T-cell (primary cell): ENCODE results near the gene MB. TPM values are rescaled to one million over a fixed set of nuclear protein-coding genes. Genes with fewer than 3 reads are reported as not detected.
"Not testable (repeated sequence)": the region's sequence is repeated elsewhere in the genome, so short reads cannot be mapped to it uniquely, and the experiment has no call there.

Experiments used
- ATAC-seq, 4 experiments: fragments of 200-7000 bp in 3 of 4; fragments of 150-1000 bp in 1 of 4; cut with Tn5 transposase; replicated peaks in 1 of 4; 1 replicate in 3 of 4; 2 replicates in 1 of 4; pipeline ENCODE4 v1.10.0; 2021; ENCODE audit warnings: moderate library complexity in 3 of 4, mild to moderate bottlenecking in 2 of 4, moderate number of reproducible peaks in 1 of 4
- CTCF ChIA-PET, 2 donors: fragments of 300-600 bp; sonication (Branson Sonifier 250); formaldehyde crosslinking; loops; one replicate each; lab custom pipeline; 2022; ENCODE audit warnings: antibody characterized with exemption in 2 of 2; lab: Charles Lee
- POLR2A ChIA-PET, 2 donors: fragments of 300-600 bp; sonication (Branson Sonifier 250); formaldehyde crosslinking; loops; one replicate each; lab custom pipeline; 2022; ENCODE audit warnings: antibody characterized with exemption in 2 of 2; lab: Charles Lee
- DNase-seq, 35 experiments: peaks; one replicate each; pipeline versions ENCODE4 v3.0.0 to v3.0.0-alpha.2; 2013 to 2023
- H3K27ac ChIP-seq: one replicate; pipeline ENCODE4 v1.5.1; 2013; ENCODE audit warnings: low read length
- H3K27me3 ChIP-seq, 2 experiments: replicated peaks in 1 of 2; 1 replicate in 1 of 2; 2 replicates in 1 of 2; pipeline versions ENCODE4 v1.6.1 to v1.7.0; 2013; ENCODE audit warnings: low read length in 1 of 2, mixed read lengths in 1 of 2; ENCODE audit not compliant: control insufficient read depth in 2 of 2, insufficient read depth in 2 of 2; ENCODE audit errors: extremely low read depth in 1 of 2
- H3K36me3 ChIP-seq, 2 donors: 1 replicate in 1 of 2; 2 replicates in 1 of 2; pipeline versions ENCODE4 v1.6.1 to v1.7.0; 2013; ENCODE audit warnings: low read length in 1 of 2; ENCODE audit not compliant: control insufficient read depth in 2 of 2, insufficient read depth in 1 of 2; ENCODE audit errors: extremely low read depth in 1 of 2
- H3K4me1 ChIP-seq, 2 experiments: 1 replicate in 1 of 2; 2 replicates in 1 of 2; pipeline versions ENCODE4 v1.6.1 to v1.7.0; 2013; ENCODE audit warnings: low read length in 2 of 2, mixed read lengths in 1 of 2; ENCODE audit not compliant: insufficient read depth in 2 of 2, control insufficient read depth in 1 of 2; ENCODE audit errors: extremely low read depth in 1 of 2
- H3K4me3 ChIP-seq, 2 donors: 1 replicate in 1 of 2; 2 replicates in 1 of 2; pipeline versions ENCODE4 v1.5.1 to v1.7.0; 2013; ENCODE audit warnings: mild to moderate bottlenecking in 2 of 2, low read length in 1 of 2, moderate library complexity in 1 of 2; ENCODE audit not compliant: control insufficient read depth in 1 of 2; ENCODE audit errors: extremely low read depth in 1 of 2
- H3K9me3 ChIP-seq: 2 replicates; pipeline ENCODE4 v1.7.0; 2013
- H3K27ac Mint-ChIP-seq, 2 donors: one replicate each; pipeline ENCODE4 v1.8.0; 2020 to 2021; ENCODE audit warnings: mild to moderate bottlenecking in 2 of 2, mixed read lengths in 2 of 2
- H3K27me3 Mint-ChIP-seq, 2 donors: one replicate each; pipeline ENCODE4 v1.8.0; 2021 to 2022; ENCODE audit warnings: mixed read lengths in 2 of 2
- H3K36me3 Mint-ChIP-seq: one replicate; pipeline ENCODE4 v1.8.0; 2021; ENCODE audit warnings: mixed read lengths
- H3K4me1 Mint-ChIP-seq, 3 donors: one replicate each; pipeline ENCODE4 v1.8.0; 2020 to 2022; ENCODE audit warnings: mixed read lengths in 3 of 3, mild to moderate bottlenecking in 1 of 3
- H3K4me3 Mint-ChIP-seq, 3 donors: one replicate each; pipeline ENCODE4 v1.8.0; 2020 to 2022; ENCODE audit warnings: mild to moderate bottlenecking in 3 of 3, mixed read lengths in 3 of 3, moderate library complexity in 3 of 3
- H3K9me3 Mint-ChIP-seq, 3 donors: one replicate each; pipeline ENCODE4 v1.8.0; 2020 to 2022; ENCODE audit warnings: mixed read lengths in 3 of 3
- WGBS: methylation state at CpG from one replicate; pipeline ENCODE4 v1.1.5; 2013; ENCODE audit warnings: missing lambda C conversion rate; ENCODE audit not compliant: insufficient coverage; 5-methylcytosine and 5-hydroxymethylcytosine counted together
- total RNA-seq, 35 experiments: library from RNA in 6 of 35; stranded (reverse) in 6 of 35; fragments of 120-200 nt in 1 of 35; gene quantifications; one replicate each; pipeline versions ENCODE4 v1.2.1 to v1.2.4 and lab custom pipeline; 2013 to 2026

The MB gene
- total RNA-seq, 5 donors from 2014 or later (not counting 1 experiment from before 2014, with no cell fraction given), result not detected

GRCh38 chr22:35623885-35624284, 6.8 kb upstream of the MB start:
- peaks cover 0 to 17% of the 10 kb centered on the region in 2 experiments for H3K27me3 ChIP-seq
- H3K27ac ChIP-seq, H3K4me3 ChIP-seq, H3K36me3 ChIP-seq, H3K9me3 Mint-ChIP-seq, ATAC-seq, DNase-seq, CTCF ChIA-PET, H3K9me3 ChIP-seq, H3K27ac Mint-ChIP-seq, H3K36me3 Mint-ChIP-seq, H3K4me3 Mint-ChIP-seq, POLR2A ChIA-PET: not testable (repeated sequence)
- peaks cover 12 to 18% (median 15%) of the 10 kb centered on the region in 3 donors for H3K4me1 Mint-ChIP-seq
- WGBS, result 100% methylated on average over 2 of the region's 5 CpGs
- H3K4me1 ChIP-seq, result peaks cover 0 to 16% of the 10 kb centered on the region in 2 experiments
- H3K27me3 Mint-ChIP-seq, result peaks cover 9 to 15% of the 10 kb centered on the region in 2 donors

DNA sequence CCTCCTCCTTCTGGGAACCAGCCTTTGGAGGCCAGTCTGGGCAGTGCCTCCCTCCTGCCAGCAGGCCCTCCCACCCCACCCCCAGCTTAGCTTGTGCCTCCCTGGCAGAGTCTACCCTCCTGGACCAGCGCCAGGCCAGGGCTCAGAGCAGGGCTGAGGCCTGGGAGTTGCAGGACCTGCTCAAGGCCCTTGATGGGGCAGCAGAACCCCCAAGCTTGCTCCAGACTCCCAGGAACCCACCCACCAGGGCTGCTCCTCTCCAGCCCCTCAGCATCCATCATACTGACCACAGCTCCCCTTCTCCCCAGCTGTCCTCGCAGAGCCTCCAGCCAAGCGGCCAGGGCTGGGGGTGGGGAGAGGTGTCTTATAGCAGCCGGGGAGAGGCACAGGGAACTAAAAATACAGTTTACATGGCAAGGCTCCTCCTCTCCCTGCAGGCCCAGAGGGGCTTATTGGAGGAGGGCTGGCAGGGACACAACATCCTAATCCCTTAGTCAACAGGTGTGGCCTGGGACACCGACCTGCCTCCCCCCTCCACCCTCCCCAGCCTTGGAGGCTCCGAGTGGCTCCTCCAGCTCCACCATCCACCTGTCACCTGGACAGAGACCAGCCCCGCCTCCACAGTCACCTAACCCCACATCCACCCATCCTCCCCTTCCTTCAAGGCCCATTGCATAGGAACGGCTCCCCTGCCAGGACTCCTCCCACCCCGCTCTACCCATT, 5.2 kb upstream of the MB start:
- no peak overlapping the region for H3K4me3 ChIP-seq
- no peaks in the 10 kb centered on the region for H3K9me3 Mint-ChIP-seq

GRCh38 chr22:35621451-35621850, 4.3 kb upstream of the MB start:
- ATAC-seq, result no peak
- CTCF ChIA-PET, result interaction anchor here (0.6 to 0.7 kb wide), 2 partner anchors 237 to 302 kb away, joined by 3 read pairs; no protein-coding TSS in a partner anchor
- WGBS, result 85% methylated on average over 6 of the region's 6 CpGs

More for the DNA sequence above, 5.2 kb upstream of the MB start:
- Mint-ChIP-seq H3K27me3 (peaks cover 9 to 15% of the 10 kb centered on the region in 2 donors), H3K27ac (no peak overlapping the region), H3K4me3 (no peak overlapping the region), H3K4me1 (peaks cover 6 to 12% (median 8%) of the 10 kb centered on the region in 3 donors), H3K36me3 (no peaks in the 10 kb centered on the region)
- Histone ChIP-seq H3K36me3 (no peaks in the 10 kb centered on the region), H3K27me3 (peaks cover 0 to 19% of the 10 kb centered on the region in 2 experiments), H3K9me3 (no peaks in the 10 kb centered on the region), H3K4me1 (peaks cover 0 to 10% of the 10 kb centered on the region in 2 experiments), H3K27ac (no peak overlapping the region)
- ATAC-seq (no peak), DNase-seq (no peak)
- ChIA-PET POLR2A (no interaction called here), CTCF (no interaction called here)
- WGBS, result 79% methylated on average over 6 of the region's 9 CpGs

GRCh38 chr22:35620624-35621251, 3.6 kb upstream of the MB start:
- Histone ChIP-seq H3K9me3 (no peaks in the 10 kb centered on the region), H3K27ac (no peak overlapping the region), H3K4me3 (no peak overlapping the region), H3K27me3 (peaks cover 0 to 17% of the 10 kb centered on the region in 2 experiments), H3K36me3 (no peaks in the 10 kb centered on the region), H3K4me1 (peaks cover 2 to 7% of the 10 kb centered on the region in 2 experiments)
- H3K4me1 Mint-ChIP-seq, result peaks cover 2 to 14% (median 6%) of the 10 kb centered on the region in 3 donors
- DNase-seq, result no peak
- ATAC-seq, result no peak
- 100% methylated on average over 7 of the region's 15 CpGs for WGBS
- H3K27me3 Mint-ChIP-seq, result peaks cover 9 to 12% of the 10 kb centered on the region in 2 donors
- H3K36me3 Mint-ChIP-seq, result no peaks in the 10 kb centered on the region
- no peak overlapping the region for H3K4me3 Mint-ChIP-seq
- POLR2A ChIA-PET, result interaction anchor here in 1 of 2 donors (0.5 kb wide), 1 partner anchor 18 kb away, joined by 12 read pairs; no protein-coding TSS in a partner anchor
- H3K9me3 Mint-ChIP-seq, result no peaks in the 10 kb centered on the region
- CTCF ChIA-PET, result interaction anchor here in 1 of 2 donors (0.7 kb wide), 1 partner anchor 236 kb away, joined by 3 read pairs; no protein-coding TSS in a partner anchor
- no peak overlapping the region for H3K27ac Mint-ChIP-seq

More at GRCh38 chr22:35621451-35621850, 4.3 kb upstream of the MB start:
- Mint-ChIP-seq H3K4me1 (peaks cover 2 to 9% (median 6%) of the 10 kb centered on the region in 3 donors), H3K9me3 (no peaks in the 10 kb centered on the region), H3K36me3 (no peaks in the 10 kb centered on the region), H3K27me3 (peaks cover 9 to 15% of the 10 kb centered on the region in 2 donors), H3K27ac (no peak overlapping the region), H3K4me3 (no peak overlapping the region)
- no peak for DNase-seq
- POLR2A ChIA-PET, result no interaction called here
- peaks cover 0 to 17% of the 10 kb centered on the region in 2 experiments for H3K27me3 ChIP-seq
- H3K9me3 ChIP-seq, result no peaks in the 10 kb centered on the region
- H3K4me3 ChIP-seq, result no peak overlapping the region
- no peak overlapping the region for H3K27ac ChIP-seq
- H3K4me1 ChIP-seq, result peaks cover 0 to 5% of the 10 kb centered on the region in 2 experiments
- H3K36me3 ChIP-seq, result no peaks in the 10 kb centered on the region

- ChIA-PET POLR2A (no interaction called here), CTCF (no interaction called here)
- H3K4me1 Mint-ChIP-seq, result peaks cover 2 to 18% (median 6%) of the 10 kb centered on the region in 3 donors
- ATAC-seq (no peak), DNase-seq (no peak)
- Histone ChIP-seq H3K27ac (no peak overlapping the region), H3K4me1 (peaks cover 2 to 11% of the 10 kb centered on the region in 2 experiments), H3K9me3 (no peaks in the 10 kb centered on the region), H3K36me3 (no peaks in the 10 kb centered on the region), H3K27me3 (peaks cover 0 to 10% of the 10 kb centered on the region in 2 experiments), H3K4me3 (no peak overlapping the region)
- H3K36me3 Mint-ChIP-seq, result no peaks in the 10 kb centered on the region
- H3K27me3 Mint-ChIP-seq, result peaks cover 6 to 7% of the 10 kb centered on the region in 2 donors
- 83% methylated on average over 3 of the region's 13 CpGs for WGBS
- H3K27ac Mint-ChIP-seq, result no peak overlapping the region
- no peaks in the 10 kb centered on the region for H3K9me3 Mint-ChIP-seq
- H3K4me3 Mint-ChIP-seq, result no peak overlapping the region
Observed at GRCh38 chr22:35619336-35620094, 2.4 kb upstream of the MB start.
